ENCODE results near the gene REST.

DNA sequence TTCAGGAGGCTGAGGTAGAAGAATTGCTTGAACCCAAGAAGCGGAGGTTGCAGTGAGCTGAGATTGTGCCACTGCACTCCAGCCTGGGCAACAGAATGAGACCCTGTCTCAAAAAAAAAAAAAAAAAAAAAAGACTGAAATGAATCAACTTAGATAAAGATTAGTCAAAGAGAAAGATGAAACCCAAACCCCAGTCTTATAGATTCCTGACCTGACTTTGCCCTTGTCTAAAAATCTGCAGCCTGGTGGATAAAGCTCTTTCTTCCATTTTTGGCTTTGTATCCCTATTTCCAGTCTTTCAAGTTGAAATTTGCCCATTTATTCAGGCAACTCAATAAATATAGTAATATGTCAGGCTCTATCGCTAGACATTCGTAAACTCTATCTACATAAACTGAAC lies 46.9 kb upstream of the REST start:
- TF ChIP-seq, protein P1, sequence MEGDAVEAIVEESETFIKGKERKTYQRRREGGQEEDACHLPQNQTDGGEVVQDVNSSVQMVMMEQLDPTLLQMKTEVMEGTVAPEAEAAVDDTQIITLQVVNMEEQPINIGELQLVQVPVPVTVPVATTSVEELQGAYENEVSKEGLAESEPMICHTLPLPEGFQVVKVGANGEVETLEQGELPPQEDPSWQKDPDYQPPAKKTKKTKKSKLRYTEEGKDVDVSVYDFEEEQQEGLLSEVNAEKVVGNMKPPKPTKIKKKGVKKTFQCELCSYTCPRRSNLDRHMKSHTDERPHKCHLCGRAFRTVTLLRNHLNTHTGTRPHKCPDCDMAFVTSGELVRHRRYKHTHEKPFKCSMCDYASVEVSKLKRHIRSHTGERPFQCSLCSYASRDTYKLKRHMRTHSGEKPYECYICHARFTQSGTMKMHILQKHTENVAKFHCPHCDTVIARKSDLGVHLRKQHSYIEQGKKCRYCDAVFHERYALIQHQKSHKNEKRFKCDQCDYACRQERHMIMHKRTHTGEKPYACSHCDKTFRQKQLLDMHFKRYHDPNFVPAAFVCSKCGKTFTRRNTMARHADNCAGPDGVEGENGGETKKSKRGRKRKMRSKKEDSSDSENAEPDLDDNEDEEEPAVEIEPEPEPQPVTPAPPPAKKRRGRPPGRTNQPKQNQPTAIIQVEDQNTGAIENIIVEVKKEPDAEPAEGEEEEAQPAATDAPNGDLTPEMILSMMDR (conservative IDR thresholded peaks at IDR 0.05) = no peak
- no peak for TF ChIP-seq EZH2 (IDR thresholded peaks at IDR 0.05; ENCODE audit: low read depth)
